ENCODE results near the gene HSDL1. TPM values are rescaled to one million over a fixed set of nuclear protein-coding genes. Genes with fewer than 3 reads are reported as not detected.
A peak's percentile ranks its signal among the peaks of the same experiment; 100 is the strongest.

Gene HSDL1
- polyA plus RNA-seq, 1 donor from 2014 or later: 12.3 TPM

GRCh38 chr16:84091460-84091859, 53.5 kb downstream of the HSDL1 start:
- Mint-ChIP-seq H3K27ac (no peak overlapping the region), H3K36me3 (peaks cover 14% of the 10 kb centered on the region), H3K4me1 (peaks cover 16 to 17% (median 16%) of the 10 kb centered on the region in 3 donors), H3K9me3 (no peaks in the 10 kb centered on the region), H3K4me3 (no peak overlapping the region), H3K27me3 (no peaks in the 10 kb centered on the region)

DNA sequence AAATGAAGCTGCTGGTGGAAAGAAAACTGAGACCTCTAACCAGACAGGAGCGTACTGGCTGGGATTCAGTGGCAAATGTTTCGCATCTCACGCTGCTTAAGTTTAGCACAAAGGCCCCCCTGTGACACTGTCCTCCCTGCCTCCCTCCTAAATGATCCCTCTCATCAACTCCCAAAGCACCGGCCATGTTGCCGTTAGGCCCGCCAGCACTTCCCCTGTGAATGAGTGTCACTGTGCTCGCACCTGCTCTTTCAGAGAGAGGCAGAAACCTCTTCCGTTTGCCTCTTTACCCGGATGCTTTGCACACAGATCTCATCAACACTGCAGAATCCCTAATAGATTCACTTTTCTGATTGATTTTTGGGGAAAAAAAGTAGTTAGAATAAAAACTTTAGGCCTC, 54.8 kb downstream of the HSDL1 start:
- peaks cover 14% of the 10 kb centered on the region for H3K36me3 Mint-ChIP-seq
- H3K4me1 Mint-ChIP-seq: peaks cover 22 to 24% (median 23%) of the 10 kb centered on the region in 3 donors
- no peaks in the 10 kb centered on the region for H3K9me3 Mint-ChIP-seq
- no peaks in the 10 kb centered on the region for H3K27me3 Mint-ChIP-seq
- H3K27ac Mint-ChIP-seq: peak overlapping the region in 1 of 3 donors; percentile 86
- H3K4me3 Mint-ChIP-seq: no peak overlapping the region

- peak overlapping the region; percentile 1 to 67 (median 7) for H3K27ac Mint-ChIP-seq
- peaks cover 26 to 27% (median 27%) of the 10 kb centered on the region in 3 donors for H3K4me1 Mint-ChIP-seq
- H3K4me3 Mint-ChIP-seq: peak overlapping the region in 1 of 4 donors; percentile 67
- no peaks in the 10 kb centered on the region for H3K9me3 Mint-ChIP-seq
- peaks cover 14% of the 10 kb centered on the region for H3K36me3 Mint-ChIP-seq
- no peaks in the 10 kb centered on the region for H3K27me3 Mint-ChIP-seq
Observed at GRCh38 chr16:84088695-84089395, 56.1 kb downstream of the HSDL1 start.

GRCh38 chr16:84087466-84088151, 57.4 kb downstream of the HSDL1 start:
- Mint-ChIP-seq H3K27me3 (no peaks in the 10 kb centered on the region), H3K4me1 (peaks cover 24 to 27% (median 26%) of the 10 kb centered on the region in 3 donors), H3K9me3 (no peaks in the 10 kb centered on the region), H3K27ac (peak overlapping the region in 1 of 3 donors; percentile 28), H3K4me3 (no peak overlapping the region), H3K36me3 (peaks cover 10% of the 10 kb centered on the region)

DNA sequence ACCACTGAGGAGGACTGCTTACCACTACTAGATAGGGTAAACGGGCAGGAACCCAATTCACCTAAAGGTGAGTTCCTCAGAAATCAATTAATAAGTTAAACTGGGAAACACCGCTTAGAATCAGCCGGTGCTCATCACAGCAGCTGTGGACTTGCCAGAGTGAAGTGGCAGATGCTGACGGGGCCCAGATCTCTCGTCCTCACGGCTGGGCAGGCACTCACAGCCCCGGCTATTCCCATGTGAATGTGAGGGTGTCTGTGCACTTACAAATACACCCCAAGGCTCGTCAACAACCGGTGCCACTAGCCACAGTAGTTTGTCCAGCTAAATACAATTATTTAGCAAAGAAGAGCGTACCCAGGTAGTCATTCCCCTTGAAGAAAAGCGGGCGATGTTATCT, 58.0 kb downstream of the HSDL1 start:
- Mint-ChIP-seq H3K4me1 (peaks cover 24 to 27% (median 26%) of the 10 kb centered on the region in 3 donors), H3K36me3 (peaks cover 8% of the 10 kb centered on the region), H3K27me3 (no peaks in the 10 kb centered on the region)

DNA sequence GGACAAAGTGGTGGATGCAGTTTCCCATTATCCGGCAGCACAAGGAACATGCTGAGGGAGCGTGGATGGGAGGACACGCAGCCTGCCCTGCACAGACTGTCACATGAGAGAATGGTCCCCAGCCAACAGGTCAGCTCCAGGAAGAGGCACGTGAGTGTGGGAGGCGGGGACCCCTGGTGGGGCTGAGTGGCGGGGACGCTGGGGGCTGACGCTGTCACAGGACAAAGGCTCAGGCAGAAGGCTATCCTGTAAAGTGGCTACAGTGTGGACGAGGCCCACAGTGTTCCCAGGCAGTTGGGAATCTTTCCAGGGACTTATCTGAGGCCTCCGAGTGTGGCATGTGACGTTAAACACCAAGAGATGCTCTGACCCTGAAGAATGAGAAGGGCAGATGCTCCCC, 58.6 kb downstream of the HSDL1 start:
- H3K4me1 Mint-ChIP-seq: peaks cover 24 to 27% (median 26%) of the 10 kb centered on the region in 3 donors
- no peaks in the 10 kb centered on the region for H3K27me3 Mint-ChIP-seq
- H3K9me3 Mint-ChIP-seq: no peaks in the 10 kb centered on the region
- peaks cover 5% of the 10 kb centered on the region for H3K36me3 Mint-ChIP-seq
- H3K27ac Mint-ChIP-seq: no peak overlapping the region
- no peak overlapping the region for H3K4me3 Mint-ChIP-seq

More for the DNA sequence above, 58.0 kb downstream of the HSDL1 start:
- Mint-ChIP-seq H3K4me3 (no peak overlapping the region), H3K9me3 (no peaks in the 10 kb centered on the region), H3K27ac (no peak overlapping the region)

DNA sequence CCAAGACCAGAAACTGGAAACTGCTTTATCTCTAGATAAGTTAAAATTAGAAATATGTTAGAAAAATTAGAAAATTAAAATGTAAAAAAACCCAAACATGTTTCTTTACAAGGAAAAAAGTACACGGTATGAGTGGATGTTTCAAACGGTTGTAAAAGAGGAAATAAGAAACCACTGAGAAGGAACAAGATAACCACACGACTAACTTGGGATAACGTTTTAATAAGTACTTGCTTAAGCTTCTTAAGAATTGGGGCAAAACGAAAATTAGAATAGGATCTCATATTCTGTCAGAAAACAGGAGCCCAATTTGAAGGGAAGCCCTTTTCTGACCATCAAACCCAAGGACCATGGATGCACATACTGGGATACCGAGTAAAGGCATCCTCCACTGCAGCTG, 59.2 kb downstream of the HSDL1 start:
- Mint-ChIP-seq H3K36me3 (peaks cover 6% of the 10 kb centered on the region), H3K4me3 (no peak overlapping the region), H3K4me1 (peaks cover 25 to 27% (median 26%) of the 10 kb centered on the region in 3 donors), H3K27me3 (no peaks in the 10 kb centered on the region), H3K9me3 (no peaks in the 10 kb centered on the region), H3K27ac (peak overlapping the region in 2 of 3 donors; percentile 41 to 67)

DNA sequence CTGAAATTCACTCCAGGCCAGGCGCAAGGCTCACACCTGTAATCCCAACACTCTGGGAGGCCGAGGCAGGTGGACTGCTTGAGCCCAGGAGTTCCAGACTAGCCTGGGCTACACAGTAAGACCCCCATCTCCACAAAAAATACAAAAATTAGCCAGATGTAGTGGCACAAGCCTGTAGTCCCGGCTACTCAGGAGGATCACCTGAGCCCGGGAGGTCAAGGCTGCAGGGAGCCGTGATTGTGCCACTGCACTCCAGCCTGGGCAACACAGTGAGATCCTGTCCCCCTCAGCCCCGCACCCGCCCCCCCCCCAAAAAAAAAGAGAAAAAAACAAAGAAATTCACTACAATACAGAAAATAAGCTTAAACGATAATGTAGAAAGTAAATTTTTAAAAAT, 59.7 kb downstream of the HSDL1 start:
- peaks cover 26 to 27% (median 26%) of the 10 kb centered on the region in 3 donors for H3K4me1 Mint-ChIP-seq
- H3K4me3 Mint-ChIP-seq: no peak overlapping the region

DNA sequence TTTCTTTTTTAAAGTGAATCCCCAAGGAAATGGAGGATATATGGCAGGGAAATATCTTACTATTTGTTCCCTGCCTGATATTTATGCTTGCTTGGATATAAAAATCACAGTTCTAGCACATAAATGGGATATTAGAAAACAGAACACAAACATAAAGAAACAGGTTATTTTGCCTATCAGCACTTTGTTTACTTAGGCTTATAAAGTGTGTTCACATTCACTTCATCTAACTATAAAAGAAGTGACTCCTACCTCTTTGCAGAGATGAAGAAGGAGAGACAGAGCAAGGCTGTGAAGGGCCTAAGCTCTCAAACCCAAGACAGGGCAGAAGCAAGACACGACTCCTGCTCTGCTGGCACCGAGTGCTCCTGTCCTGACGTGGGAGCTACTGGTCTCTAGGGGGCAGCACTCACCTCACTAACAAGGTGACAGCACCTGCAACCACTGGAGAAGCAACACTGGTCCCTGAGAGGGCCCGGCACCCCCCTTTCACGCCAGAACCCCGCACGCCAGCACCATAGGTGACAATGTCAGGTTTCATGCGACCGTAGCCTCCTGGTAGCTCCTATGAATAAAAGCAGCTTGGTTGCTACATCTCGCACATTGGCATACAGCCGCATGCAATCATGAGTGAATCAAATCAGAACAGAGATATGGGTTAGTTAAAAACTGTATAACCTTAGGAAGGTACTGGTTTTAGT, 60.3 kb downstream of the HSDL1 start:
- no peaks in the 10 kb centered on the region for H3K27me3 Mint-ChIP-seq
- H3K27ac Mint-ChIP-seq: peak overlapping the region in 1 of 3 donors; percentile 16
- peak overlapping the region in 1 of 4 donors; percentile 60 for H3K4me3 Mint-ChIP-seq
- H3K9me3 Mint-ChIP-seq: no peaks in the 10 kb centered on the region
- H3K36me3 Mint-ChIP-seq: peaks cover 6% of the 10 kb centered on the region
- H3K4me1 Mint-ChIP-seq: peaks cover 26 to 27% (median 27%) of the 10 kb centered on the region in 3 donors

More for the DNA sequence above, 59.7 kb downstream of the HSDL1 start:
- H3K27ac Mint-ChIP-seq: no peak overlapping the region
- no peaks in the 10 kb centered on the region for H3K27me3 Mint-ChIP-seq
- peaks cover 6% of the 10 kb centered on the region for H3K36me3 Mint-ChIP-seq
- H3K9me3 Mint-ChIP-seq: no peaks in the 10 kb centered on the region

DNA sequence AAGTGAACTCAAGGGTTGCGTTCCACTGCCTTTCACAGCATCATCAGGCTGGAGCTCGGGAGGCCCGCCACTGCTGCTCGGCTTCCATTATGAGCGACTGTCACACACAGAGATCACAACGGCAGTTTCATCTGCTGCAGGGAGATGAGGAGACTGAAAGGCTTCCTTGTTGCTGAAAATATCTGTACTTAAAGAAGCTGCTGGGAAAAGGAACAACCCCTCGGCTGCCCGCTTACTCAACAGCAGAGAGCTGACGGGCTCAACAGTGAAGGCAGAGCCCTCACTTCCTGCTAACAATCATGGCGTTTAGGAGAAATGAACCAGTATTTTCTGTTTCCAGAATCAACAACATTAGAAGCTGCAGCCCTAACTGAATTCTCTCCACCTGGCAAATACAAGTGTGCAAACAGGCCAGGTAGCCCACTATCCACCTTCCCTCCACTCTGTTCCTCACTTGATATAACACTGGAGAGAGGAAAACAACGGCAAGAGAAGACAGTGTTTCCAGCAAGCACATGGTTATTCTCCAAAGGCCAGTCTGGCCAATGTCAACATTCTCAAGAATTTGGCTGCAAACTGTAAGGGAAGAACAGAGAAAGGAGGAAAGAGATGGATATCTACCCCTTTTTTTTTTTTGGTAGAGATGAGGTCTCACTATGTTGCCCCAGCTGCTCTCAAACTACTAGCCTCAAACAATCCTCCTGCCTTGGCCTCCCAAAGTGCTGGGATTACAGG, 62.0 kb downstream of the HSDL1 start:
- Mint-ChIP-seq H3K36me3 (peaks cover 6% of the 10 kb centered on the region), H3K27ac (no peak overlapping the region), H3K27me3 (no peaks in the 10 kb centered on the region), H3K9me3 (no peaks in the 10 kb centered on the region), H3K4me3 (no peak overlapping the region), H3K4me1 (peaks cover 16 to 19% (median 18%) of the 10 kb centered on the region in 3 donors)

GRCh38 chr16:84082110-84082509, 62.9 kb downstream of the HSDL1 start:
- H3K36me3 Mint-ChIP-seq: peaks cover 1% of the 10 kb centered on the region
- H3K4me1 Mint-ChIP-seq: peaks cover 11 to 14% (median 12%) of the 10 kb centered on the region in 3 donors
- H3K27me3 Mint-ChIP-seq: no peaks in the 10 kb centered on the region
- no peaks in the 10 kb centered on the region for H3K9me3 Mint-ChIP-seq
- H3K4me3 Mint-ChIP-seq: no peak overlapping the region
- H3K27ac Mint-ChIP-seq: peak overlapping the region in 1 of 3 donors; percentile 35

DNA sequence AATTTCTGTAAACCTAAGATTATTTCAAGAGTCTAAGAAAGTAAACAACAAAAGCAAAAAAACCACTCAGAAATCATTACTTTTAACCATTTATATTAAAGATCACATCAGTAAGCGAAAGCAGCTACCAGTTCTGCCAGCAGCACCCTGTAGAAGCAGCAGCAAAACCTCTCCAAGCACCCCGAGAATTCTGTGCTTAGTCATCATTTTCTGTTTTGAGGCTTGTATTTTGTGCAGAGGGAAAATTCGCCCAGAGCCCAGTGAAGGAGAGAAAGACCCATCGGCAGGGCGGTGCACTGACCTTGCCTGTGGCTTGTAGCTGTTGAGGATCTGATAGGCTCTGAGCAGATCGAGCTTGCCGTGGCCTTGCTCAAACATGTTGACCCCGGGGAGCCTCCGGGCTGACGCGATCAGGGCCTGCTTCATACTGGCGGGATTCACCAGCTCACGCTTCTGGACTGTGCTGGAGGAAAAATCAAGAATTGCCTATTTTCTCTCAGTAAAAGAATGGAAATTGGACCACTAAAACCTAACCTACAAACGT, 63.5 kb downstream of the HSDL1 start:
- Mint-ChIP-seq H3K4me3 (no peak overlapping the region), H3K27ac (peak overlapping the region in 1 of 3 donors; percentile 35), H3K9me3 (no peaks in the 10 kb centered on the region), H3K36me3 (peaks cover 3% of the 10 kb centered on the region), H3K4me1 (peaks cover 11 to 12% (median 11%) of the 10 kb centered on the region in 3 donors), H3K27me3 (no peaks in the 10 kb centered on the region)

GRCh38 chr16:84080813-84081212, 64.2 kb downstream of the HSDL1 start:
- peaks cover 6% of the 10 kb centered on the region for H3K36me3 Mint-ChIP-seq

GRCh38 chr16:84080378-84080777, 64.6 kb downstream of the HSDL1 start:
- Mint-ChIP-seq H3K27me3 (no peaks in the 10 kb centered on the region), H3K27ac (no peak overlapping the region), H3K4me1 (peaks cover 4 to 5% (median 4%) of the 10 kb centered on the region in 3 donors), H3K4me3 (no peak overlapping the region), H3K36me3 (peaks cover 8% of the 10 kb centered on the region), H3K9me3 (no peaks in the 10 kb centered on the region)

More at GRCh38 chr16:84080813-84081212, 64.2 kb downstream of the HSDL1 start:
- no peak overlapping the region for H3K4me3 Mint-ChIP-seq
- no peak overlapping the region for H3K27ac Mint-ChIP-seq
- peaks cover 6 to 7% (median 6%) of the 10 kb centered on the region in 3 donors for H3K4me1 Mint-ChIP-seq
- H3K27me3 Mint-ChIP-seq: no peaks in the 10 kb centered on the region
- H3K9me3 Mint-ChIP-seq: no peaks in the 10 kb centered on the region
